Ovary (tissue), 9 donors: ENCODE measurements around the gene PSME1. TPM values are rescaled to one million over a fixed set of nuclear protein-coding genes. Genes with fewer than 3 reads are reported as not detected.
"Not testable (repeated sequence)": the region's sequence is repeated elsewhere in the genome, so short reads cannot be mapped to it uniquely, and the experiment has no call there.

Experiments used
- DNase-seq, 5 donors: peaks; one replicate each; pipeline ENCODE4 v3.0.0-alpha.2; 2019 to 2020
- H3K27ac ChIP-seq, 2 donors: fragments of 200-600 bp; one replicate each; pipeline versions ENCODE4 v1.5.1 to v1.8.0; 2019 to 2022
- H3K27me3 ChIP-seq: fragments of 200-600 bp; one replicate; pipeline ENCODE4 v1.8.0; 2022
- H3K36me3 ChIP-seq: fragments of 200-600 bp; sonication (generic); one replicate; pipeline ENCODE4 v1.5.1; 2019
- H3K4me1 ChIP-seq: one replicate; pipeline ENCODE4 v1.8.1; 2013; ENCODE audit warnings: mild to moderate bottlenecking, moderate library complexity; ENCODE audit not compliant: insufficient read depth
- H3K4me3 ChIP-seq: fragments of 200-600 bp; sonication (generic); one replicate; pipeline ENCODE4 v1.5.1; 2017
- H3K9me3 ChIP-seq, 2 donors: fragments of 200-600 bp in 1 of 2; sonication (generic) in 1 of 2; one replicate each; pipeline versions ENCODE4 v1.5.1 to v1.8.1; 2013 to 2019; ENCODE audit warnings: mild to moderate bottlenecking in 1 of 2, moderate library complexity in 1 of 2
- CTCF ChIP-seq, 3 donors: fragments of 450-650 bp in 2 of 3; fragments of 200-600 bp in 1 of 3; IDR thresholded peaks; one replicate each; pipeline versions ENCODE4 v1.5.1 to v1.8.0; 2016 to 2022; ENCODE audit warnings: antibody characterized with exemption in 3 of 3, mild to moderate bottlenecking in 1 of 3
- EP300 ChIP-seq: sonication (generic); formaldehyde crosslinking; IDR thresholded peaks from one replicate; pipeline ENCODE4 v1.6.1; 2017; ENCODE audit warnings: antibody characterized with exemption
- POLR2A ChIP-seq: fragments of 450-650 bp; IDR thresholded peaks from one replicate; pipeline ENCODE4 v1.6.1; 2017; ENCODE audit warnings: antibody characterized with exemption, mild to moderate bottlenecking, moderate library complexity
- WGBS, 3 donors: extraction: QIAGEN DNeasy Blood & Tissue Kit in 1 of 3; methylation state at CpG; one replicate each; pipeline versions ENCODE4 v1.1.5 to v1.1.7; 2013 to 2017; 5-methylcytosine and 5-hydroxymethylcytosine counted together
- intact Hi-C, 4 donors: fragments of 100-400 bp; cut with DNase I; formaldehyde crosslinking; loops; one replicate each; pipeline versions ENCODE4 v1.11.0 to v1.15.1; 2022 to 2023
- polyA plus RNA-seq, 2 donors: library from polyadenylated mRNA; stranded (reverse); fragments of 200-250 nt in 1 of 2; fragments of 350-450 nt in 1 of 2; fragmentation: Illumina TruSeq in 1 of 2; extraction: RNeasy Lipid Tissue Mini Kit (QIAGEN cat#74804) in 1 of 2; gene quantifications; one replicate each; pipeline ENCODE4 v1.2.3, GENCODE V29; 2013 to 2014
- total RNA-seq, 7 donors: library from RNA; depleted of rRNA in 2 of 7; stranded (reverse); fragments of >200 nt in 2 of 7; fragmentation: NEBNext Ultra II Directional in 3 of 7; extraction: Animal tissue kit (Norgen Biotek cat#: 25700) in 3 of 7; gene quantifications; one replicate each; pipeline versions ENCODE4 v1.1.0 to v1.2.4, GENCODE V29; 2016 to 2023
- donor health status: DM: no; HTN: no; CAD: no; lungs with moderate emphysema.
- donor health status: DM: no; HTN: no; CAD: no.
- donor health status: Bipolar disorder and iron deficiency.
- donor health status: DM: yes; HTN: yes; CAD: no.
- donor health status: DM: no; HTN: no; CAD: no.
- donor health status: DM: yes; HTN: yes; CAD: no.

Gene PSME1
- total and polyA plus RNA-seq, 9 donors, result 93.6 to 261 (median 177) TPM

- TF ChIP-seq CTCF (IDR thresholded peaks at IDR 0.05) (no peak), POLR2A (no peak), EP300 (no peak)
- Histone ChIP-seq H3K4me3 (no peak overlapping the region), H3K36me3 (no peaks in the 10 kb centered on the region), H3K27me3 (no peaks in the 10 kb centered on the region), H3K4me1 (no peaks in the 10 kb centered on the region), H3K27ac (no peak overlapping the region), H3K9me3 (no peaks in the 10 kb centered on the region)
- no peak for DNase-seq
- intact Hi-C loops, result loop anchor here in 3 of 4 donors (5.0 to 10.0 kb wide), 2 partner anchors 38 to 46 kb away; partner anchors contain the start of gene CARMIL3 (in 2 of the 3)
- 78 to 87% (median 80%) methylated on average over 4 of the region's 4 CpGs for WGBS, 3 donors
Measured at GRCh38 chr14:24100197-24100981, 35.6 kb upstream of the PSME1 start.

GRCh38 chr14:24100982-24101494 is 35.0 kb upstream of the PSME1 start:
- Histone ChIP-seq H3K27ac (no peak overlapping the region), H3K27me3 (no peaks in the 10 kb centered on the region), H3K9me3 (no peaks in the 10 kb centered on the region), H3K4me1 (no peaks in the 10 kb centered on the region), H3K4me3 (no peak overlapping the region), H3K36me3 (no peaks in the 10 kb centered on the region)
- TF ChIP-seq EP300 (no peak), CTCF (IDR thresholded peaks at IDR 0.05) (no peak), POLR2A (no peak)
- intact Hi-C loops, result loop anchor here in 3 of 4 donors (5.0 to 10.0 kb wide), 2 partner anchors 39 to 46 kb away; partner anchors contain the start of gene CARMIL3 (in 2 of the 3)
- WGBS, 3 donors, result 83 to 100% (median 93%) methylated on average over 3 of the region's 3 CpGs
- DNase-seq, result no peak

GRCh38 chr14:24102357-24103048 is 33.5 kb upstream of the PSME1 start:
- 76 to 91% (median 83%) methylated on average over 7 of the region's 7 CpGs for WGBS, 3 donors
- H3K4me1 ChIP-seq, result no peaks in the 10 kb centered on the region
- no peak overlapping the region for H3K27ac ChIP-seq
- no peaks in the 10 kb centered on the region for H3K36me3 ChIP-seq
- no peaks in the 10 kb centered on the region for H3K9me3 ChIP-seq
- DNase-seq, result peak in 1 of 5 donors; percentile 6
- no peaks in the 10 kb centered on the region for H3K27me3 ChIP-seq
- intact Hi-C loops, result loop anchor here in 3 of 4 donors (5.0 to 10.0 kb wide), 2 partner anchors 40 to 48 kb away; partner anchors contain the start of gene CARMIL3 (in 2 of the 3)
- H3K4me3 ChIP-seq, result no peak overlapping the region
- TF ChIP-seq CTCF (IDR thresholded peaks at IDR 0.05), result no peak
- no peak for TF ChIP-seq POLR2A

GRCh38 chr14:24103451-24103850 is 32.5 kb upstream of the PSME1 start:
- no peaks in the 10 kb centered on the region for H3K4me1 ChIP-seq
- TF ChIP-seq EP300, result no peak
- TF ChIP-seq CTCF (IDR thresholded peaks at IDR 0.05), result no peak
- TF ChIP-seq POLR2A, result no peak
- intact Hi-C loops, result loop anchor here in 3 of 4 donors (5.0 to 10.0 kb wide), 2 partner anchors 41 to 49 kb away; partner anchors contain the start of gene CARMIL3 (in 2 of the 3)
- H3K4me3 ChIP-seq, result no peak overlapping the region
- WGBS, 3 donors, result 87 to 91% (median 89%) methylated on average over 13 of the region's 13 CpGs
- no peaks in the 10 kb centered on the region for H3K27me3 ChIP-seq
- no peaks in the 10 kb centered on the region for H3K36me3 ChIP-seq
- H3K9me3 ChIP-seq, result no peaks in the 10 kb centered on the region
- no peak overlapping the region for H3K27ac ChIP-seq
- DNase-seq, result peak in 1 of 5 donors; percentile 20

GRCh38 chr14:24105609-24106239 is 30.3 kb upstream of the PSME1 start:
- H3K27me3 ChIP-seq, H3K9me3 ChIP-seq, H3K4me1 ChIP-seq, H3K27ac ChIP-seq, H3K4me3 ChIP-seq, H3K36me3 ChIP-seq: not testable (repeated sequence)
- 89 to 91% (median 90%) methylated on average over 8 of the region's 8 CpGs for WGBS, 3 donors
- intact Hi-C loops, result loop anchor here in 2 of 4 donors (10.0 kb wide), 1 partner anchor 51 kb away; the partner anchor contains the start of gene CARMIL3 (in 2 of the 2)
- peak in 1 of 5 donors; percentile 7 for DNase-seq
